ENCODE measurements around the gene ALKBH2. TPM values are rescaled to one million over a fixed set of nuclear protein-coding genes. Genes with fewer than 3 reads are reported as not detected.
"Not testable (repeated sequence)": the region's sequence is repeated elsewhere in the genome, so short reads cannot be mapped to it uniquely, and the experiment has no call there.

ALKBH2 gene
- total and polyA plus RNA-seq, 5 donors = 7.4 to 12.2 (median 7.7) TPM

- Histone ChIP-seq H3K4me3 (ENCODE audit: low read length) (no peak overlapping the region), H3K27me3 (ENCODE audit: control insufficient read depth, insufficient read depth) (no peaks in the 10 kb centered on the region), H3K27ac (ENCODE audit: low read length) (no peak overlapping the region), H3K9me3 (ENCODE audit: control insufficient read depth, low read length) (no peaks in the 10 kb centered on the region), H3K4me1 (ENCODE audit: control insufficient read depth, insufficient read depth, low read length) (no peaks in the 10 kb centered on the region)
- DNase-seq (no peak), ATAC-seq (peak in 1 of 2 donors; percentile 37)
- intact Hi-C loops (cut with DNase I) = no loop called here
- 77% methylated on average over 17 of the region's 17 CpGs for WGBS
Measured at GRCh38 chr12:109069307-109070271, 23.7 kb downstream of the ALKBH2 start.

- ATAC-seq (no peak), DNase-seq (no peak)
- Histone ChIP-seq H3K27ac (ENCODE audit: low read length) (no peak overlapping the region), H3K9me3 (ENCODE audit: control insufficient read depth, low read length) (no peaks in the 10 kb centered on the region), H3K4me1 (ENCODE audit: control insufficient read depth, insufficient read depth, low read length) (no peaks in the 10 kb centered on the region), H3K27me3 (ENCODE audit: control insufficient read depth, insufficient read depth) (no peaks in the 10 kb centered on the region), H3K4me3 (ENCODE audit: low read length) (no peak overlapping the region)
- 74% methylated on average over 1 of the region's 1 CpG for WGBS
- intact Hi-C loops (cut with DNase I) = no loop called here
Measured at GRCh38 chr12:109065853-109066193, 27.4 kb downstream of the ALKBH2 start.

- DNase-seq (no peak), ATAC-seq (no peak)
- Histone ChIP-seq H3K4me1 (ENCODE audit: control insufficient read depth, insufficient read depth, low read length) (no peaks in the 10 kb centered on the region), H3K9me3 (ENCODE audit: control insufficient read depth, low read length) (no peaks in the 10 kb centered on the region), H3K27ac (ENCODE audit: low read length) (no peak overlapping the region), H3K4me3 (ENCODE audit: low read length) (no peak overlapping the region), H3K27me3 (ENCODE audit: control insufficient read depth, insufficient read depth) (no peaks in the 10 kb centered on the region)
- WGBS = 85% methylated on average over 5 of the region's 5 CpGs
- intact Hi-C loops (cut with DNase I) = no loop called here
Measured at GRCh38 chr12:109065154-109065852, 28.0 kb downstream of the ALKBH2 start.

GRCh38 chr12:109064143-109064542 is 29.1 kb downstream of the ALKBH2 start:
- WGBS = 97% methylated on average over 3 of the region's 3 CpGs
- no peaks in the 10 kb centered on the region for H3K27me3 ChIP-seq (ENCODE audit: control insufficient read depth, insufficient read depth)
- no peak overlapping the region for H3K27ac ChIP-seq (ENCODE audit: low read length)
- H3K4me1 ChIP-seq (ENCODE audit: control insufficient read depth, insufficient read depth, low read length) = no peaks in the 10 kb centered on the region
- H3K4me3 ChIP-seq (ENCODE audit: low read length) = no peak overlapping the region
- no peaks in the 10 kb centered on the region for H3K9me3 ChIP-seq (ENCODE audit: control insufficient read depth, low read length)
- DNase-seq (no peak), ATAC-seq (no peak)
- intact Hi-C loops (cut with DNase I) = no loop called here

- no peak for ATAC-seq
- WGBS = 92% methylated on average over 6 of the region's 6 CpGs
Measured at GRCh38 chr12:109058773-109059172, 34.5 kb downstream of the ALKBH2 start.

GRCh38 chr12:109057376-109057775 is 35.9 kb downstream of the ALKBH2 start:
- DNase-seq = no peak
- WGBS = 92% methylated on average over 1 of the region's 1 CpG
- no peaks in the 10 kb centered on the region for H3K9me3 ChIP-seq (ENCODE audit: control insufficient read depth, low read length)
- no peaks in the 10 kb centered on the region for H3K27me3 ChIP-seq (ENCODE audit: control insufficient read depth, insufficient read depth)
- H3K4me3 ChIP-seq (ENCODE audit: low read length) = no peak overlapping the region
- peaks cover 6% of the 10 kb centered on the region for H3K4me1 ChIP-seq (ENCODE audit: control insufficient read depth, insufficient read depth, low read length)
- intact Hi-C loops (cut with DNase I) = no loop called here
- H3K27ac ChIP-seq (ENCODE audit: low read length) = no peak overlapping the region
- no peak for ATAC-seq

More at GRCh38 chr12:109058773-109059172, 34.5 kb downstream of the ALKBH2 start:
- H3K27me3 ChIP-seq (ENCODE audit: control insufficient read depth, insufficient read depth) = no peaks in the 10 kb centered on the region
- peaks cover 1% of the 10 kb centered on the region for H3K4me1 ChIP-seq (ENCODE audit: control insufficient read depth, insufficient read depth, low read length)
- no peak for DNase-seq
- no peak overlapping the region for H3K27ac ChIP-seq (ENCODE audit: low read length)
- H3K9me3 ChIP-seq (ENCODE audit: control insufficient read depth, low read length) = no peaks in the 10 kb centered on the region
- no peak overlapping the region for H3K4me3 ChIP-seq (ENCODE audit: low read length)
- intact Hi-C loops (cut with DNase I) = no loop called here

GRCh38 chr12:109056891-109057290 is 36.4 kb downstream of the ALKBH2 start:
- H3K4me1 ChIP-seq (ENCODE audit: control insufficient read depth, insufficient read depth, low read length) = peaks cover 6% of the 10 kb centered on the region
- no peaks in the 10 kb centered on the region for H3K9me3 ChIP-seq (ENCODE audit: control insufficient read depth, low read length)
- DNase-seq = no peak
- no peak overlapping the region for H3K4me3 ChIP-seq (ENCODE audit: low read length)
- ATAC-seq = no peak
- no peaks in the 10 kb centered on the region for H3K27me3 ChIP-seq (ENCODE audit: control insufficient read depth, insufficient read depth)
- H3K27ac ChIP-seq (ENCODE audit: low read length) = no peak overlapping the region
- WGBS = 83% methylated on average over 3 of the region's 3 CpGs
- intact Hi-C loops (cut with DNase I) = no loop called here

GRCh38 chr12:109054520-109054919 is 38.8 kb downstream of the ALKBH2 start:
- ATAC-seq (no peak), DNase-seq (no peak)
- intact Hi-C loops (cut with DNase I) = no loop called here
- Histone ChIP-seq H3K4me1 (ENCODE audit: control insufficient read depth, insufficient read depth, low read length) (peaks cover 6% of the 10 kb centered on the region), H3K27ac (ENCODE audit: low read length) (no peak overlapping the region), H3K9me3 (ENCODE audit: control insufficient read depth, low read length) (no peaks in the 10 kb centered on the region), H3K27me3 (ENCODE audit: control insufficient read depth, insufficient read depth) (no peaks in the 10 kb centered on the region), H3K4me3 (ENCODE audit: low read length) (no peak overlapping the region)

- DNase-seq; ATAC-seq; H3K4me1 ChIP-seq (ENCODE audit: control insufficient read depth, insufficient read depth, low read length); H3K27me3 ChIP-seq (ENCODE audit: control insufficient read depth, insufficient read depth); intact Hi-C loops (cut with DNase I); H3K27ac ChIP-seq (ENCODE audit: low read length); H3K9me3 ChIP-seq (ENCODE audit: control insufficient read depth, low read length): not testable (repeated sequence)
- H3K4me3 ChIP-seq (ENCODE audit: low read length) = peak overlapping the region; percentile 91
- WGBS = 84% methylated on average over 4 of the region's 4 CpGs
Measured at GRCh38 chr12:109054124-109054513, 39.2 kb downstream of the ALKBH2 start.

- WGBS = 13% methylated on average over 9 of the region's 9 CpGs
- no peaks in the 10 kb centered on the region for H3K27me3 ChIP-seq (ENCODE audit: control insufficient read depth, insufficient read depth)
- no peaks in the 10 kb centered on the region for H3K9me3 ChIP-seq (ENCODE audit: control insufficient read depth, low read length)
- H3K4me3 ChIP-seq (ENCODE audit: low read length) = peak overlapping the region; percentile 91
- peak overlapping the region; percentile 86 for H3K27ac ChIP-seq (ENCODE audit: low read length)
- intact Hi-C loops (cut with DNase I) = no loop called here
- ATAC-seq (no peak), DNase-seq (no peak)
- peaks cover 6% of the 10 kb centered on the region for H3K4me1 ChIP-seq (ENCODE audit: control insufficient read depth, insufficient read depth, low read length)
Measured at GRCh38 chr12:109053382-109054123, 39.7 kb downstream of the ALKBH2 start.

All from right cardiac atrium (tissue), 5 donors.